Left lung (tissue), 10 donors: ENCODE results near the gene MTX2. TPM values are rescaled to one million over a fixed set of nuclear protein-coding genes. Genes with fewer than 3 reads are reported as not detected.

Source experiments
- ATAC-seq: fragments of 200-7000 bp; cut with Tn5 transposase; one replicate; pipeline ENCODE4 v1.9.1; 2020; ENCODE audit warnings: moderate library complexity
- DNase-seq, 4 donors: peaks; one replicate each; pipeline ENCODE4 v3.0.0-alpha.2; 2013 to 2020
- H3K27ac ChIP-seq, 2 donors: fragments of 200-600 bp; sonication (generic) in 1 of 2; one replicate each; pipeline versions ENCODE4 v1.5.0 to v1.8.0; 2020 to 2021
- H3K27me3 ChIP-seq, 2 donors: fragments of 200-600 bp; sonication (generic) in 1 of 2; one replicate each; pipeline versions ENCODE4 v1.5.0 to v1.8.0; 2020 to 2021
- H3K36me3 ChIP-seq, 2 donors: fragments of 200-600 bp; sonication (generic) in 1 of 2; one replicate each; pipeline versions ENCODE4 v1.5.0 to v1.8.0; 2020 to 2021
- H3K4me1 ChIP-seq, 2 donors: fragments of 200-600 bp; one replicate each; pipeline ENCODE4 v1.8.0; 2021
- H3K4me3 ChIP-seq, 2 donors: fragments of 200-600 bp; sonication (generic) in 1 of 2; one replicate each; pipeline versions ENCODE4 v1.5.0 to v1.8.0; 2020 to 2021; ENCODE audit warnings: mild to moderate bottlenecking in 1 of 2
- H3K9me3 ChIP-seq, 2 donors: fragments of 200-600 bp; sonication (generic) in 1 of 2; one replicate each; pipeline versions ENCODE4 v1.5.0 to v1.8.0; 2020 to 2021
- CTCF ChIP-seq, 2 donors: fragments of 200-600 bp; sonication (generic) in 1 of 2; IDR thresholded peaks; one replicate each; pipeline versions ENCODE4 v1.5.0 to v1.8.0; 2021; ENCODE audit warnings: antibody characterized with exemption in 2 of 2
- intact Hi-C, 2 donors: fragments of 100-400 bp; cut with DNase I; formaldehyde crosslinking; loops; one replicate each; pipeline versions ENCODE4 v1.11.2 to v1.14.2; 2022
- polyA plus RNA-seq, 6 donors: library from polyadenylated mRNA; unstranded; fragments of 120-200 nt; gene quantifications; one replicate each; pipeline ENCODE4 v1.2.1, GENCODE V29; 2013; ENCODE audit not compliant: insufficient read length in 6 of 6
- total RNA-seq, 2 donors: library from RNA; stranded (reverse); fragmentation: NEBNext Ultra II Directional; extraction: Animal tissue kit (Norgen Biotek cat#: 25700); gene quantifications; one replicate each; pipeline ENCODE4 v1.2.1, GENCODE V29; 2021
- donor health status: DM: no; HTN: yes; CAD: no.
- donor health status: DM: no; HTN: no; CAD: no.

The MTX2 gene
- total and polyA plus RNA-seq, 8 donors: 18.1 to 61.9 (median 52.8) TPM

- no peaks in the 10 kb centered on the region for H3K36me3 ChIP-seq
- intact Hi-C loops: no loop called here
- H3K9me3 ChIP-seq: no peaks in the 10 kb centered on the region
- H3K4me3 ChIP-seq: no peak overlapping the region
- no peak for TF ChIP-seq CTCF (IDR thresholded peaks at IDR 0.05)
- DNase-seq (no peak), ATAC-seq (no peak)
- no peaks in the 10 kb centered on the region for H3K27me3 ChIP-seq
- no peaks in the 10 kb centered on the region for H3K4me1 ChIP-seq
- H3K27ac ChIP-seq: no peak overlapping the region
Observed at GRCh38 chr2:176385838-176386237, 116.6 kb downstream of the MTX2 start.

Other genes with a start within 250 kb of the MTX2 start
- gene EVX2, start 185.5 kb upstream of the MTX2 start, total RNA-seq: not detected
- not detected for gene EVX2, start 185.5 kb upstream of the MTX2 start, polyA plus RNA-seq
- gene HOXD13, start 176.7 kb upstream of the MTX2 start, total RNA-seq: not detected
- not detected for gene HOXD13, start 176.7 kb upstream of the MTX2 start, polyA plus RNA-seq
- gene HOXD12, start 169.6 kb upstream of the MTX2 start, total RNA-seq: not detected
- gene HOXD12, start 169.6 kb upstream of the MTX2 start, polyA plus RNA-seq: not detected
- not detected for gene HOXD11, start 162.2 kb upstream of the MTX2 start, total RNA-seq
- gene HOXD11, start 162.2 kb upstream of the MTX2 start, polyA plus RNA-seq: under 1 TPM in 3 of 6 donors, not detected in 3; 0.21 to 0.51 (median 0.25) TPM
- gene HOXD10, start 152.7 kb upstream of the MTX2 start, total RNA-seq: under 1 TPM in 1 of 2 donors, not detected in 1; 0.31 TPM
- gene HOXD10, start 152.7 kb upstream of the MTX2 start, polyA plus RNA-seq: 1 to 10 TPM in 1 of 6 donors, under 1 TPM in 4, not detected in 1; 0.36 to 1.5 (median 0.48) TPM
- 1 to 10 TPM in 1 of 2 donors, under 1 TPM in 1; 0.29 to 1.1 TPM for gene HOXD9, start 146.7 kb upstream of the MTX2 start, total RNA-seq
- 1 to 10 TPM in 3 of 6 donors, under 1 TPM in 3; 0.48 to 1.7 (median 1.1) TPM for gene HOXD9, start 146.7 kb upstream of the MTX2 start, polyA plus RNA-seq
- 1 to 10 TPM in 1 of 2 donors, under 1 TPM in 1; 0.32 to 2.1 TPM for gene HOXD8, start 139.7 kb upstream of the MTX2 start, total RNA-seq
- gene HOXD8, start 139.7 kb upstream of the MTX2 start, polyA plus RNA-seq: 1 to 10 TPM; 1.1 to 2.9 (median 2.0) TPM
- gene HOXD4, start 117.9 kb upstream of the MTX2 start, total RNA-seq: under 1 TPM; 0.17 to 0.68 TPM
- gene HOXD4, start 117.9 kb upstream of the MTX2 start, polyA plus RNA-seq: under 1 TPM; 0.34 to 0.99 (median 0.68) TPM
- gene HOXD3, start 112.1 kb upstream of the MTX2 start, total RNA-seq: 1 to 10 TPM in 1 of 2 donors, not detected in 1; 1.0 TPM
- gene HOXD3, start 112.1 kb upstream of the MTX2 start, polyA plus RNA-seq: under 1 TPM; 0.15 to 0.68 (median 0.40) TPM
- 1 to 10 TPM; 1.9 to 5.9 TPM for gene HOXD1, start 80.8 kb upstream of the MTX2 start, total RNA-seq
- 1 to 10 TPM in 5 of 6 donors, under 1 TPM in 1; 0.35 to 2.5 (median 1.8) TPM for gene HOXD1, start 80.8 kb upstream of the MTX2 start, polyA plus RNA-seq